K562 (cell line): ENCODE results near the gene AKAP13. TPM values are rescaled to one million over a fixed set of nuclear protein-coding genes. Genes with fewer than 3 reads are reported as not detected.
A peak's percentile ranks its signal among the peaks of the same experiment; 100 is the strongest.

ENCODE experiments used
- CBX5 ChIP-seq: IDR thresholded peaks from 2 replicates; pipeline ENCODE4 v1.6.1; 2014; ENCODE audit warnings: low read depth, borderline replicate concordance
- CREB3 ChIP-seq: fragments of 450-650 bp; conservative IDR thresholded peaks from 2 replicates; pipeline ENCODE4 v1.6.1; 2016; ENCODE audit warnings: missing genetic modification characterization, low read depth, mild to moderate bottlenecking, missing compliant biosample characterization, moderate library complexity
- LARP7 ChIP-seq: fragments of 450-650 bp; IDR thresholded peaks from 2 replicates; pipeline ENCODE4 v1.6.1; 2016
- RHOXF2B ChIP-seq: fragments of 250-450 bp; sonication (Bioruptor Pico); conservative IDR thresholded peaks from 2 replicates; pipeline ENCODE4 v1.5.1; 2021
- SMC3 ChIP-seq: conservative IDR thresholded peaks from 2 replicates; pipeline ENCODE4 v1.6.1; 2011; ENCODE audit warnings: low read depth, low read length, improper control_type of control experiment; ENCODE audit not compliant: insufficient read depth
- THRB ChIP-seq: fragments of 450-650 bp; formaldehyde crosslinking; conservative IDR thresholded peaks from 2 replicates; pipeline ENCODE4 v1.4.0; 2022; ENCODE audit warnings: mild to moderate bottlenecking, missing genetic modification characterization
- ZNF175 ChIP-seq: fragments of 200-800 bp; sonication (Bioruptor generic); IDR thresholded peaks from 2 replicates; pipeline ENCODE4 v1.6.1; 2016; ENCODE audit warnings: low read depth, mild to moderate bottlenecking, missing genetic modification characterization, missing compliant biosample characterization
- ZNF41 ChIP-seq: fragments of 250-450 bp; sonication (Bioruptor Pico); conservative IDR thresholded peaks from 2 replicates; pipeline ENCODE4 v1.4.0; 2020; ENCODE audit warnings: mild to moderate bottlenecking
- polyA plus RNA-seq, 8 experiments: library from polyadenylated mRNA; depleted of rRNA in 4 of 8; stranded (reverse) in 5 of 8; unstranded in 3 of 8; fragments of >200 nt; fragmentation: Nextera tagmentation in 2 of 8; fragmentation: Illumina TruSeq in 1 of 8; extraction: Ambion mirVana in 2 of 8; extraction: Trizol in 1 of 8; gene quantifications; 2 replicates each; pipeline versions ENCODE4 v1.2.1 to v1.2.3, GENCODE V29; 2011 to 2014; ENCODE audit warnings: inconsistent platforms in 1 of 8, missing spikeins in 1 of 8
- total RNA-seq, 7 experiments: library from RNA; depleted of rRNA in 6 of 7; stranded (reverse); fragments of >200 nt in 6 of 7; fragmentation: Illumina TruSeq in 2 of 7; extraction: Trizol in 2 of 7; gene quantifications; 2 replicates each; pipeline versions ENCODE4 v1.2.1 to v1.2.3, GENCODE V29; 2011 to 2021; ENCODE audit warnings: low replicate concordance in 1 of 7

The AKAP13 gene
- total and polyA plus RNA-seq, 9 of the 15 experiments (the other 6 are each of a cell fraction or from before 2014, with no cell fraction given) = 0.03 to 1.7 (median 0.42) TPM

GRCh38 chr15:85330901-85331588, 49.4 kb upstream of the AKAP13 start (continued):
- TF ChIP-seq THRB (CRISPR knock-in tag) (no peak), RHOXF2B (no peak), LARP7 (no peak), CBX5 (no peak), ZNF41 (CRISPR knock-in tag) (no peak), SMC3 (0 out of 2 replicates have a peak, but pooled peaks have one; percentile 28), ZNF175 (CRISPR knock-in tag) (no peak), CREB3 (tag) (no peak)
- TF ChIP-seq, all 486 proteins: peak for 5
